Measurements from ENCODE around the gene MYL12A.

DNA sequence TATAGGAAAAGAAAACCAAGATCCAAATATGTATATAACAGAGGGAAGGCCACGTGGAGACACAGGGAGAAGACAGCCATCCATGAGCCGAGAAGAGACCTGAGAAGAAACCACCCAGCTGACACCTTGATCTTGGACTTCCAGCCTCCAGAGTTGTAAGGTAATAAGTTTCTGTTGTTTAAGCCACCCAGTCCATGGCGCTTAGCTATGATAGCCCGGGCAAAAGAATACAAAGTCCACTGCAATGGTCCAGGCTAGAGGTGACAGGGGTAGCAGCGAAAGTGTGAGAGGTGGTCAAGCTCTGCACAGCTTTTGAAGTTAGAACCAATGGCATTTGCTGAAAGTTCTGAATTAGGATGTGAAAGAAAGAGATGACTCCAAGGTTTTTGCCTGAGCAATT lies 30.6 kb upstream of the MYL12A start:
- TF ChIP-seq EZH2 (IDR thresholded peaks at IDR 0.05; ENCODE audit: borderline replicate concordance) = no peak
- TF ChIP-seq, protein P1, sequence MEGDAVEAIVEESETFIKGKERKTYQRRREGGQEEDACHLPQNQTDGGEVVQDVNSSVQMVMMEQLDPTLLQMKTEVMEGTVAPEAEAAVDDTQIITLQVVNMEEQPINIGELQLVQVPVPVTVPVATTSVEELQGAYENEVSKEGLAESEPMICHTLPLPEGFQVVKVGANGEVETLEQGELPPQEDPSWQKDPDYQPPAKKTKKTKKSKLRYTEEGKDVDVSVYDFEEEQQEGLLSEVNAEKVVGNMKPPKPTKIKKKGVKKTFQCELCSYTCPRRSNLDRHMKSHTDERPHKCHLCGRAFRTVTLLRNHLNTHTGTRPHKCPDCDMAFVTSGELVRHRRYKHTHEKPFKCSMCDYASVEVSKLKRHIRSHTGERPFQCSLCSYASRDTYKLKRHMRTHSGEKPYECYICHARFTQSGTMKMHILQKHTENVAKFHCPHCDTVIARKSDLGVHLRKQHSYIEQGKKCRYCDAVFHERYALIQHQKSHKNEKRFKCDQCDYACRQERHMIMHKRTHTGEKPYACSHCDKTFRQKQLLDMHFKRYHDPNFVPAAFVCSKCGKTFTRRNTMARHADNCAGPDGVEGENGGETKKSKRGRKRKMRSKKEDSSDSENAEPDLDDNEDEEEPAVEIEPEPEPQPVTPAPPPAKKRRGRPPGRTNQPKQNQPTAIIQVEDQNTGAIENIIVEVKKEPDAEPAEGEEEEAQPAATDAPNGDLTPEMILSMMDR (IDR thresholded peaks at IDR 0.05; ENCODE audit: poor library complexity) = no peak
